Vagina (tissue), 2 donors: ENCODE data around the gene SNAP47.

Source experiments
- POLR2A ChIP-seq, 2 donors: fragments of 450-650 bp; IDR thresholded peaks; one replicate each; pipeline ENCODE4 v1.6.1; 2017; ENCODE audit warnings: antibody characterized with exemption in 2 of 2, mild to moderate bottlenecking in 2 of 2, moderate library complexity in 2 of 2
- POLR2AphosphoS5 ChIP-seq, 2 donors: sonication (generic); formaldehyde crosslinking; IDR thresholded peaks; one replicate each; pipeline ENCODE4 v1.9.0; 2017; ENCODE audit warnings: antibody characterized with exemption in 2 of 2, mild to moderate bottlenecking in 2 of 2, low read depth in 1 of 2; ENCODE audit not compliant: insufficient read depth in 1 of 2

DNA sequence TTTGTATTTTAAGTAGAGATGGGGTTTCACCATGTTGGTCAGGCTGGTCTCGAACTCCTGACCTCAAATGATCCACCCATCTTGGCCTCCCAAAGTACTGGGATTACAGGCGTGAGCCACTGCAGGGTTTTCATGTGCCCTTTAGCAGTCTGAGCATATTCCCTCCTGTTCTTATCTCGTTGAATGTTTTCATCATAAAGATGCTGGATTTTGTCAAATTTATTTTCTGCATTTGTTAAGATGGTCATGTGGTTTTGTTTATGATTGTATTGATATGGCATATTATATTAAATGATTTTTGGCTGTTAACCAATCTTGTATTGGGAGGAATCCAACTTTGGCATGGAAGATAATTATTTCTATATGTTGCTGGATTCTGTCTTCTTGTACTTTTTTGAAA, 8.9 kb upstream of the SNAP47 start:
- no peak for TF ChIP-seq POLR2AphosphoS5 (IDR thresholded peaks at IDR 0.05; ENCODE audit: insufficient read depth in 1 of 2, low read depth in 1 of 2)
- no peak for TF ChIP-seq POLR2A (IDR thresholded peaks at IDR 0.05)
